ENCODE data around the gene MCL1. TPM values are rescaled to one million over a fixed set of nuclear protein-coding genes. Genes with fewer than 3 reads are reported as not detected.

Gene MCL1
- total and polyA plus RNA-seq, 4 donors, result 109 to 336 (median 300) TPM

GRCh38 chr1:150568594-150568966, 10.8 kb downstream of the MCL1 start:
- Histone ChIP-seq H3K27ac (ENCODE audit: low read depth in 1 of 2, low read length in 1 of 2) (peak overlapping the region; percentile 81 to 98), H3K4me3 (no peak overlapping the region), H3K4me1 (ENCODE audit: control insufficient read depth in 5 of 5, insufficient read depth in 5 of 5, low read length in 5 of 5) (peaks cover 29 to 55% (median 31%) of the 10 kb centered on the region in 5 donors), H3K9me3 (ENCODE audit: control insufficient read depth in 4 of 4, insufficient read depth in 3 of 4, low read length in 3 of 4) (no peaks in the 10 kb centered on the region), H3K27me3 (ENCODE audit: control insufficient read depth in 3 of 3, insufficient read depth in 3 of 3, low read length in 2 of 3) (no peaks in the 10 kb centered on the region), H3K36me3 (ENCODE audit: control insufficient read depth in 4 of 4, insufficient read depth in 4 of 4, low read length in 4 of 4) (peaks cover 5 to 15% (median 12%) of the 10 kb centered on the region in 4 donors), H3K9ac (ENCODE audit: insufficient read depth in 1 of 2, low read length in 2 of 2) (peak overlapping the region in 1 of 2 donors; percentile 83)
- no peak for TF ChIP-seq CTCF (IDR thresholded peaks at IDR 0.05; ENCODE audit: control extremely low read depth, extremely low read depth)
- no peak for DNase-seq
- no peak for ATAC-seq (ENCODE audit: insufficient read depth, low FRiP score)

- H3K9ac ChIP-seq (ENCODE audit: insufficient read depth in 1 of 2, low read length in 2 of 2), result peak overlapping the region in 1 of 2 donors; percentile 93
- DNase-seq (peak; percentile 95 to 98 (median 97)), ATAC-seq (ENCODE audit: insufficient read depth, low FRiP score) (peak; percentile 63)
- no peaks in the 10 kb centered on the region for H3K27me3 ChIP-seq (ENCODE audit: control insufficient read depth in 3 of 3, insufficient read depth in 3 of 3, low read length in 2 of 3)
- peak overlapping the region; percentile 10 for H3K4me3 ChIP-seq
- H3K4me1 ChIP-seq (ENCODE audit: control insufficient read depth in 5 of 5, insufficient read depth in 5 of 5, low read length in 5 of 5), result peaks cover 32 to 56% (median 37%) of the 10 kb centered on the region in 5 donors
- no peaks in the 10 kb centered on the region for H3K9me3 ChIP-seq (ENCODE audit: control insufficient read depth in 4 of 4, insufficient read depth in 3 of 4, low read length in 3 of 4)
- H3K36me3 ChIP-seq (ENCODE audit: control insufficient read depth in 4 of 4, insufficient read depth in 4 of 4, low read length in 4 of 4), result peaks cover 0 to 10% (median 5%) of the 10 kb centered on the region in 4 donors
- TF ChIP-seq CTCF (IDR thresholded peaks at IDR 0.05; ENCODE audit: control extremely low read depth, extremely low read depth), result no peak
- 3 to 12% methylated on average over 10 of the region's 10 CpGs for WGBS, 2 donors
- H3K27ac ChIP-seq (ENCODE audit: low read depth in 1 of 2, low read length in 1 of 2), result peak overlapping the region; percentile 81 to 98
Observed at GRCh38 chr1:150567717-150568593, 11.5 kb downstream of the MCL1 start.

- Histone ChIP-seq H3K27me3 (ENCODE audit: control insufficient read depth in 3 of 3, insufficient read depth in 3 of 3, low read length in 2 of 3) (no peaks in the 10 kb centered on the region), H3K4me3 (no peak overlapping the region), H3K9me3 (ENCODE audit: control insufficient read depth in 4 of 4, insufficient read depth in 3 of 4, low read length in 3 of 4) (no peaks in the 10 kb centered on the region), H3K4me1 (ENCODE audit: control insufficient read depth in 5 of 5, insufficient read depth in 5 of 5, low read length in 5 of 5) (peaks cover 38 to 62% (median 43%) of the 10 kb centered on the region in 5 donors), H3K27ac (ENCODE audit: low read depth in 1 of 2, low read length in 1 of 2) (peak overlapping the region; percentile 81 to 98), H3K36me3 (ENCODE audit: control insufficient read depth in 4 of 4, insufficient read depth in 4 of 4, low read length in 4 of 4) (peaks cover 0 to 7% (median 4%) of the 10 kb centered on the region in 4 donors), H3K9ac (ENCODE audit: insufficient read depth in 1 of 2, low read length in 2 of 2) (peak overlapping the region in 1 of 2 donors; percentile 93)
- 2 to 12% methylated on average over 3 of the region's 3 CpGs for WGBS, 2 donors
- no peak for TF ChIP-seq CTCF (IDR thresholded peaks at IDR 0.05; ENCODE audit: control extremely low read depth, extremely low read depth)
- DNase-seq, result peak in 2 of 3 donors; percentile 54 to 82
- no peak for ATAC-seq (ENCODE audit: insufficient read depth, low FRiP score)
Observed at GRCh38 chr1:150567341-150567716, 12.1 kb downstream of the MCL1 start.
